Measurements from ENCODE around the gene VAV3. TPM values are rescaled to one million over a fixed set of nuclear protein-coding genes. Genes with fewer than 3 reads are reported as not detected.

VAV3 gene
- total RNA-seq, 4 donors from 2014 or later, result 44.1 to 123 (median 111) TPM

DNA sequence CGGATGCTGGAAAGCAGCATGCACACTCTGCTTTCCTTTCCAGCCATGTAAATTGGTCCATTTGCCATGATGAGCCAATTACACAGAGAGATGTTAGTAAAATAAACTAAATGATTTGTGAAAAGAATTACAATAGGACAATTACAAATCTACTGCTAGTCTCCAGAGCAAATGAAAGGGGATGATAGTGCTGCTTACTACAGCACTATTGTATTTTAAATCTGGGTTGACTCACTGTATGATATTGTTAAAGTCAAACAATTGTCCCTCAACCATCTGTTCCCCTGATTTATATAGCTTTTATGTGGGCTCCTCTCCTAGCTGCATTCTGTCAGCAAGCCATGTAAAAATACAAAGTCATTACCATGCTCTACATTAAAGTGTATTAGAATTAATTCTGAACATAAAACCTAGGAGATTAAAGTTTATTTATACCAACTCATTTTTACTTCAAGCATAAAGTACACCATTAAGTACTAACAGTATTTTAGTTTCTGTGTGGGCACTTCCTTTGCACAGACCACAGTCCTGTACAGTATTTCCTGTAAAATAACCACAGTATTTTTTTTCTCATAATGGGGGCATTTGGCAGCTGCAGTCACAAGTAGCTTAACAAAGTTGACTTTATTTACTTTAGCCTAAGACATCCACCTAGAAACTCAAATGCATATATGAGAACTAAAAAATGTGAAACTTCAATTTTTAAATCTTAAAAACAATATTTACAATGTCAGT lies 135.8 kb downstream of the VAV3 start:
- no peak for TF ChIP-seq POLR2A (IDR thresholded peaks at IDR 0.05)
- WGBS, 2 donors (ENCODE audit: low coverage in 1 of 2), result 50 to 83% methylated on average over 1 of the region's 1 CpG
- intact Hi-C loops (cut with DNase I; ENCODE audit: low total_unique reads), result no loop called here
- Histone ChIP-seq H3K36me3 (no peaks in the 10 kb centered on the region), H3K27ac (peak overlapping the region in 1 of 4 donors; percentile 8), H3K9me3 (no peaks in the 10 kb centered on the region), H3K4me1 (no peaks in the 10 kb centered on the region), H3K4me3 (no peak overlapping the region), H3K27me3 (no peaks in the 10 kb centered on the region)
- DNase-seq, result no peak
- in situ Hi-C loops (cut with MboI; ENCODE audit: low pct_ligation_motif_present in 1 of 4, low pct_unique_long_range_greater_than_20kb in 1 of 4, low sequenced_read_pairs in 3 of 4), result no loop called here

DNA sequence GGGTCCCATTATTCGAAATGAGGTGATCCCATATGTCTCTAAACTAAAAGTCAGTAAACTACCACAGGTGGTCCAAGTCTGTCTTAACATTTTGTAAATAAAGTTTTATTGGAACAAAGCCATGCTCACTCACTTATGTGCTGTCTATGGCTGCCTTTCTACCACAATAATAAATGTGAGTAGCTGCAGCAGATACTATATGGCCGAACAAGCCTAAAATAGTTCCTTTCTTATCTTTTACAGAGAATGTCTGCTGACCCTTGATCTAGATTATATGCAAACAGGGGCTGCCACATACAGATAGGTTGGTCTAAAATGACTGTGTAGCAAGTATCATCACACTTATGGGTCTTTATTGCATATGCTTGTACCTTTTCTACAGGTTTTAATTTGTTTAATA lies 140.0 kb downstream of the VAV3 start:
- intact Hi-C loops (cut with DNase I; ENCODE audit: low total_unique reads) (no loop called here), in situ Hi-C loops (cut with MboI; ENCODE audit: low pct_ligation_motif_present in 1 of 4, low pct_unique_long_range_greater_than_20kb in 1 of 4, low sequenced_read_pairs in 3 of 4) (no loop called here)
- no peak for DNase-seq
- H3K27me3 ChIP-seq, result no peaks in the 10 kb centered on the region
- no peak overlapping the region for H3K27ac ChIP-seq
- H3K36me3 ChIP-seq, result no peaks in the 10 kb centered on the region
- H3K4me3 ChIP-seq, result no peak overlapping the region
- TF ChIP-seq POLR2AphosphoS5 (IDR thresholded peaks at IDR 0.05) (no peak), POLR2A (IDR thresholded peaks at IDR 0.05) (no peak), EP300 (IDR thresholded peaks at IDR 0.05; ENCODE audit: low read depth) (no peak)
- TF ChIP-seq, protein P1, sequence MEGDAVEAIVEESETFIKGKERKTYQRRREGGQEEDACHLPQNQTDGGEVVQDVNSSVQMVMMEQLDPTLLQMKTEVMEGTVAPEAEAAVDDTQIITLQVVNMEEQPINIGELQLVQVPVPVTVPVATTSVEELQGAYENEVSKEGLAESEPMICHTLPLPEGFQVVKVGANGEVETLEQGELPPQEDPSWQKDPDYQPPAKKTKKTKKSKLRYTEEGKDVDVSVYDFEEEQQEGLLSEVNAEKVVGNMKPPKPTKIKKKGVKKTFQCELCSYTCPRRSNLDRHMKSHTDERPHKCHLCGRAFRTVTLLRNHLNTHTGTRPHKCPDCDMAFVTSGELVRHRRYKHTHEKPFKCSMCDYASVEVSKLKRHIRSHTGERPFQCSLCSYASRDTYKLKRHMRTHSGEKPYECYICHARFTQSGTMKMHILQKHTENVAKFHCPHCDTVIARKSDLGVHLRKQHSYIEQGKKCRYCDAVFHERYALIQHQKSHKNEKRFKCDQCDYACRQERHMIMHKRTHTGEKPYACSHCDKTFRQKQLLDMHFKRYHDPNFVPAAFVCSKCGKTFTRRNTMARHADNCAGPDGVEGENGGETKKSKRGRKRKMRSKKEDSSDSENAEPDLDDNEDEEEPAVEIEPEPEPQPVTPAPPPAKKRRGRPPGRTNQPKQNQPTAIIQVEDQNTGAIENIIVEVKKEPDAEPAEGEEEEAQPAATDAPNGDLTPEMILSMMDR (IDR thresholded peaks at IDR 0.05), result no peak
- WGBS, 2 donors (ENCODE audit: low coverage in 1 of 2), result 74 to 78% methylated on average over 2 of the region's 2 CpGs
- H3K9me3 ChIP-seq, result no peaks in the 10 kb centered on the region
- no peaks in the 10 kb centered on the region for H3K4me1 ChIP-seq

GRCh38 chr1:107821340-107821739 lies 143.6 kb downstream of the VAV3 start:
- no peak overlapping the region for H3K4me3 ChIP-seq
- TF ChIP-seq, protein P1 (IDR thresholded peaks at IDR 0.05), result no peak
- TF ChIP-seq EP300 (IDR thresholded peaks at IDR 0.05; ENCODE audit: low read depth) (no peak), POLR2AphosphoS5 (IDR thresholded peaks at IDR 0.05) (no peak), POLR2A (IDR thresholded peaks at IDR 0.05) (no peak)
- in situ Hi-C loops (cut with MboI; ENCODE audit: low pct_ligation_motif_present in 1 of 4, low pct_unique_long_range_greater_than_20kb in 1 of 4, low sequenced_read_pairs in 3 of 4), result no loop called here
- intact Hi-C loops (cut with DNase I; ENCODE audit: low total_unique reads), result no loop called here
- H3K27ac ChIP-seq, result no peak overlapping the region
- 46 to 58% methylated on average over 4 of the region's 4 CpGs for WGBS, 2 donors (ENCODE audit: low coverage in 1 of 2)
- no peaks in the 10 kb centered on the region for H3K4me1 ChIP-seq
- no peaks in the 10 kb centered on the region for H3K27me3 ChIP-seq
- no peak for DNase-seq
- H3K9me3 ChIP-seq, result no peaks in the 10 kb centered on the region
- H3K36me3 ChIP-seq, result no peaks in the 10 kb centered on the region

DNA sequence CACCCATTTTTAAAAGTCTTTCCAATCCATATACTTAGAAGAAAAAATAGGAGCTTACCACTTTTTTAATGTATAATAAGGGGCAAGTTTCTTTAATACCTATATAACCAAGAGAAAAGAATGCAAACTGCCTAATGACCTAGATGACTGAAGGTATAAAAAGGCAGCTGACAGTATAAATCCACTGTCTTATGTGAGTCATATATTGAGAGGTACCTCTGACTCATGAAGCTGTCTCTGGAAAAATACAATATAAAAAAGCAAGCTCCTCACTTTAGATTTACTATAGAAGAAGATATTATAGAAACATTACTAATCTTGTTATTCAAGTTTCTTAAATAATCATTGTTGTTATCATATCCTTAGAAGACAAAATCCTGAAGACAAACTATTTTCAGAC lies 144.2 kb downstream of the VAV3 start:
- H3K4me1 ChIP-seq, result no peaks in the 10 kb centered on the region
- H3K27me3 ChIP-seq, result no peaks in the 10 kb centered on the region
- intact Hi-C loops (cut with DNase I; ENCODE audit: low total_unique reads) (no loop called here), in situ Hi-C loops (cut with MboI; ENCODE audit: low pct_ligation_motif_present in 1 of 4, low pct_unique_long_range_greater_than_20kb in 1 of 4, low sequenced_read_pairs in 3 of 4) (no loop called here)
- no peaks in the 10 kb centered on the region for H3K9me3 ChIP-seq
- no peak overlapping the region for H3K27ac ChIP-seq
- DNase-seq, result no peak
- no peaks in the 10 kb centered on the region for H3K36me3 ChIP-seq
- TF ChIP-seq POLR2AphosphoS5 (IDR thresholded peaks at IDR 0.05) (no peak), POLR2A (IDR thresholded peaks at IDR 0.05) (no peak), EP300 (IDR thresholded peaks at IDR 0.05; ENCODE audit: low read depth) (no peak)
- TF ChIP-seq, protein P1 (IDR thresholded peaks at IDR 0.05), result no peak
- H3K4me3 ChIP-seq, result no peak overlapping the region

- in situ Hi-C loops (cut with MboI; ENCODE audit: low pct_ligation_motif_present in 1 of 4, low pct_unique_long_range_greater_than_20kb in 1 of 4, low sequenced_read_pairs in 3 of 4), result no loop called here
- no peaks in the 10 kb centered on the region for H3K36me3 ChIP-seq
- H3K9me3 ChIP-seq, result no peaks in the 10 kb centered on the region
- H3K4me3 ChIP-seq, result no peak overlapping the region
- no peaks in the 10 kb centered on the region for H3K27me3 ChIP-seq
- intact Hi-C loops (cut with DNase I; ENCODE audit: low total_unique reads), result no loop called here
- TF ChIP-seq POLR2A (IDR thresholded peaks at IDR 0.05) (no peak), POLR2AphosphoS5 (IDR thresholded peaks at IDR 0.05) (no peak), EP300 (IDR thresholded peaks at IDR 0.05; ENCODE audit: low read depth) (no peak)
- TF ChIP-seq, protein P1 (IDR thresholded peaks at IDR 0.05), result no peak
- DNase-seq, result no peak
- H3K27ac ChIP-seq, result no peak overlapping the region
- H3K4me1 ChIP-seq, result no peaks in the 10 kb centered on the region
- 52% methylated on average over 2 of the region's 2 CpGs; no CpG with 5 or more reads in 1 of the 2 donors for WGBS, 2 donors (ENCODE audit: low coverage in 1 of 2)
Measured at GRCh38 chr1:107817935-107818334, 147.0 kb downstream of the VAV3 start.

Measured in transverse colon (tissue), 4 donors.